ENCODE data around the gene SAMD1. TPM values are rescaled to one million over a fixed set of nuclear protein-coding genes. Genes with fewer than 3 reads are reported as not detected.

The SAMD1 gene
- total and polyA plus RNA-seq, 9 of the 15 experiments (the other 6 are each of a cell fraction or from before 2014, with no cell fraction given), result 2.9 to 96.0 (median 43.5) TPM

DNA sequence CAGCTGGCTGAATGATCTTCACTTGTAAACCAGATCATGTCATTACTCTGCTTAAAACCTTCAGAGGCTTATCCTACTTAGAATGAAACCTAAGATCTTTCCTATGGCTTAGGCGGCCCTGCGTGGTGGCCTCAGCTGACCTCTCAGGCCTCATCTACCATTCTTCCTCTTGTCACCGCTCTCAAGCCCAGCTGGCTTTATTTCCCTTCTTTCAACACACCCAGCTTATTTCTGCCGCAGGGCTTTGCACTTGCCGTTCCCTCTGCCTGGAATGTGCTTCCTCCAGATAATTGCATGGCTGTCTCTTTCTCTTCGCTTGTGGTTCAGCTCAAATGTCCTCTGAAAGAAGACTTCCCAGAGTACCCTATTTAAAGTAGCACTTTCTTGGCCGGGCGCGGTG, 49.4 kb upstream of the SAMD1 start:
- Histone ChIP-seq H3K9ac (ENCODE audit: insufficient read depth in 1 of 2, low read depth in 2 of 2, low read length in 2 of 2) (peak overlapping the region in 1 of 2 experiments; percentile 19; a peak in 1 of 4 replicates), H2AFZ (ENCODE audit: low read depth, low read length) (no peak overlapping the region), H3K79me2 (ENCODE audit: control insufficient read depth, insufficient read depth, low read length) (peaks cover 22% of the 10 kb centered on the region), H3K27ac (ENCODE audit: extremely low read depth, low read depth, low read length) (no peak overlapping the region), H3K9me1 (ENCODE audit: control insufficient read depth, insufficient read depth, low read length) (no peaks in the 10 kb centered on the region), H3K4me1 (replicated peaks in 1 of 2; ENCODE audit: control insufficient read depth in 2 of 2, insufficient read depth in 2 of 2, low read length in 2 of 2) (peaks cover 18 to 46% of the 10 kb centered on the region in 2 experiments), H3K9me3 (replicated peaks; ENCODE audit: control insufficient read depth, insufficient read depth, low read depth, low read length) (no peaks in the 10 kb centered on the region), H4K20me1 (replicated peaks; ENCODE audit: control insufficient read depth, insufficient read depth, low read length) (peaks cover 12% of the 10 kb centered on the region), H3K27me3 (ENCODE audit: control insufficient read depth in 2 of 2, insufficient read depth in 2 of 2, low read length in 2 of 2) (no peaks in the 10 kb centered on the region), H3K4me3 (no peak overlapping the region), H3K4me2 (ENCODE audit: insufficient read depth, low read length) (no peak overlapping the region; the same call in 1 of the 2 replicates), H3K36me3 (ENCODE audit: control insufficient read depth, insufficient read depth, low read length) (no peaks in the 10 kb centered on the region)
- ChIA-PET CTCF (ENCODE audit: low intra/inter-chr PET ratio) (no interaction called here), POLR2A (interaction anchor here (0.9 to 1.2 kb wide), 2 partner anchors 8 to 155 kb away, joined by 3 to 6 read pairs; no protein-coding TSS in a partner anchor)
- BruUV-seq (replicated peaks), result no TSS peak
- ATAC-seq, result no peak
- DNase-seq (ENCODE audit: extremely low read depth in 1 of 4, low spot score in 3 of 4), result peak in 1 of 4 experiments; percentile 47
- FAIRE-seq, result no peak
- WGBS (ENCODE audit: insufficient coverage, low coverage, missing lambda C conversion rate), result 54% methylated on average over 9 of the region's 9 CpGs
- in situ Hi-C loops (cut with MboI) (no loop called here), intact Hi-C loops (cut with micrococcal nuclease) (loop anchor here (5.0 to 10.0 kb wide), 3 partner anchors 207 to 347 kb away; no protein-coding TSS in a partner anchor)
- TF ChIP-seq L3MBTL2 (IDR thresholded peaks at IDR 0.05) (no peak), ZKSCAN8 (CRISPR knock-in tag; IDR thresholded peaks at IDR 0.05) (no peak), DNMT1 (IDR thresholded peaks at IDR 0.05) (no peak), TCF3 (CRISPR knock-in tag; IDR thresholded peaks at IDR 0.05) (peak; percentile 69), KLF10 (CRISPR knock-in tag; IDR thresholded peaks at IDR 0.05) (no peak), PTTG1 (tag; IDR thresholded peaks at IDR 0.05; ENCODE audit: low read depth) (no peak), ELF1 (tag; IDR thresholded peaks at IDR 0.05) (no peak), POLR2A (conservative IDR thresholded peaks at IDR 0.05) (no peak), FOXA1 (IDR thresholded peaks at IDR 0.05; ENCODE audit: borderline replicate concordance) (no peak), RAD21 (CRISPR knock-in tag; conservative IDR thresholded peaks at IDR 0.05 in 1 of 2, IDR thresholded peaks at IDR 0.05 in 1 of 2) (no peak), RCOR1 (IDR thresholded peaks at IDR 0.05; ENCODE audit: borderline replicate concordance in 1 of 2, low read depth in 2 of 2, low read length in 2 of 2) (peak in 1 of 2 experiments; percentile 61; a peak in 1 of 4 replicates)
- TF ChIP-seq, protein P1, sequence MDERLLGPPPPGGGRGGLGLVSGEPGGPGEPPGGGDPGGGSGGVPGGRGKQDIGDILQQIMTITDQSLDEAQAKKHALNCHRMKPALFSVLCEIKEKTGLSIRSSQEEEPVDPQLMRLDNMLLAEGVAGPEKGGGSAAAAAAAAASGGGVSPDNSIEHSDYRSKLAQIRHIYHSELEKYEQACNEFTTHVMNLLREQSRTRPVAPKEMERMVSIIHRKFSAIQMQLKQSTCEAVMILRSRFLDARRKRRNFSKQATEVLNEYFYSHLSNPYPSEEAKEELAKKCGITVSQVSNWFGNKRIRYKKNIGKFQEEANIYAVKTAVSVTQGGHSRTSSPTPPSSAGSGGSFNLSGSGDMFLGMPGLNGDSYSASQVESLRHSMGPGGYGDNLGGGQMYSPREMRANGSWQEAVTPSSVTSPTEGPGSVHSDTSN (CRISPR knock-in tag; IDR thresholded peaks at IDR 0.05; ENCODE audit: low read depth), result no peak
- TF ChIP-seq, protein P1 (tag; conservative IDR thresholded peaks at IDR 0.05; ENCODE audit: low read depth), result peak; percentile 86
- TF ChIP-seq, protein P2, sequence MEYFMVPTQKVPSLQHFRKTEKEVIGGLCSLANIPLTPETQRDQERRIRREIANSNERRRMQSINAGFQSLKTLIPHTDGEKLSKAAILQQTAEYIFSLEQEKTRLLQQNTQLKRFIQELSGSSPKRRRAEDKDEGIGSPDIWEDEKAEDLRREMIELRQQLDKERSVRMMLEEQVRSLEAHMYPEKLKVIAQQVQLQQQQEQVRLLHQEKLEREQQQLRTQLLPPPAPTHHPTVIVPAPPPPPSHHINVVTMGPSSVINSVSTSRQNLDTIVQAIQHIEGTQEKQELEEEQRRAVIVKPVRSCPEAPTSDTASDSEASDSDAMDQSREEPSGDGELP (CRISPR knock-in tag; IDR thresholded peaks at IDR 0.05; ENCODE audit: borderline replicate concordance), result peak; percentile 94
- TF ChIP-seq, protein P3, sequence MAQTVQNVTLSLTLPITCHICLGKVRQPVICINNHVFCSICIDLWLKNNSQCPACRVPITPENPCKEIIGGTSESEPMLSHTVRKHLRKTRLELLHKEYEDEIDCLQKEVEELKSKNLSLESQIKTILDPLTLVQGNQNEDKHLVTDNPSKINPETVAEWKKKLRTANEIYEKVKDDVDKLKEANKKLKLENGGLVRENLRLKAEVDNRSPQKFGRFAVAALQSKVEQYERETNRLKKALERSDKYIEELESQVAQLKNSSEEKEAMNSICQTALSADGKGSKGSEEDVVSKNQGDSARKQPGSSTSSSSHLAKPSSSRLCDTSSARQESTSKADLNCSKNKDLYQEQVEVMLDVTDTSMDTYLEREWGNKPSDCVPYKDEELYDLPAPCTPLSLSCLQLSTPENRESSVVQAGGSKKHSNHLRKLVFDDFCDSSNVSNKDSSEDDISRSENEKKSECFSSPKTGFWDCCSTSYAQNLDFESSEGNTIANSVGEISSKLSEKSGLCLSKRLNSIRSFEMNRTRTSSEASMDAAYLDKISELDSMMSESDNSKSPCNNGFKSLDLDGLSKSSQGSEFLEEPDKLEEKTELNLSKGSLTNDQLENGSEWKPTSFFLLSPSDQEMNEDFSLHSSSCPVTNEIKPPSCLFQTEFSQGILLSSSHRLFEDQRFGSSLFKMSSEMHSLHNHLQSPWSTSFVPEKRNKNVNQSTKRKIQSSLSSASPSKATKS (CRISPR knock-in tag; IDR thresholded peaks at IDR 0.05), result no peak
- TF ChIP-seq, protein P4, sequence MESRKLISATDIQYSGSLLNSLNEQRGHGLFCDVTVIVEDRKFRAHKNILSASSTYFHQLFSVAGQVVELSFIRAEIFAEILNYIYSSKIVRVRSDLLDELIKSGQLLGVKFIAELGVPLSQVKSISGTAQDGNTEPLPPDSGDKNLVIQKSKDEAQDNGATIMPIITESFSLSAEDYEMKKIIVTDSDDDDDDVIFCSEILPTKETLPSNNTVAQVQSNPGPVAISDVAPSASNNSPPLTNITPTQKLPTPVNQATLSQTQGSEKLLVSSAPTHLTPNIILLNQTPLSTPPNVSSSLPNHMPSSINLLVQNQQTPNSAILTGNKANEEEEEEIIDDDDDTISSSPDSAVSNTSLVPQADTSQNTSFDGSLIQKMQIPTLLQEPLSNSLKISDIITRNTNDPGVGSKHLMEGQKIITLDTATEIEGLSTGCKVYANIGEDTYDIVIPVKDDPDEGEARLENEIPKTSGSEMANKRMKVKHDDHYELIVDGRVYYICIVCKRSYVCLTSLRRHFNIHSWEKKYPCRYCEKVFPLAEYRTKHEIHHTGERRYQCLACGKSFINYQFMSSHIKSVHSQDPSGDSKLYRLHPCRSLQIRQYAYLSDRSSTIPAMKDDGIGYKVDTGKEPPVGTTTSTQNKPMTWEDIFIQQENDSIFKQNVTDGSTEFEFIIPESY (CRISPR knock-in tag; IDR thresholded peaks at IDR 0.05), result peak; percentile 82
